Activated naive CD4-positive, alpha-beta T cell treated with anti-CD3 and anti-CD28 coated beads, Interleukin-2, amount 50 U/mL, for 24 hours (primary cell): ENCODE data around the gene POLR2L.

Experiments
- H3K27ac Mint-ChIP-seq: one replicate; pipeline ENCODE4 v1.8.0; 2021; ENCODE audit warnings: mild to moderate bottlenecking, mixed read lengths
- H3K27me3 Mint-ChIP-seq: one replicate; pipeline ENCODE4 v1.8.0; 2021; ENCODE audit warnings: mixed read lengths
- H3K36me3 Mint-ChIP-seq: one replicate; pipeline ENCODE4 v1.8.0; 2021; ENCODE audit warnings: mixed read lengths
- H3K4me1 Mint-ChIP-seq: one replicate; pipeline ENCODE4 v1.8.0; 2021; ENCODE audit warnings: mixed read lengths
- H3K4me3 Mint-ChIP-seq: one replicate; pipeline ENCODE4 v1.8.0; 2021; ENCODE audit warnings: mild to moderate bottlenecking, mixed read lengths
- H3K9me3 Mint-ChIP-seq: one replicate; pipeline ENCODE4 v1.8.0; 2021; ENCODE audit warnings: mixed read lengths

The POLR2L gene

DNA sequence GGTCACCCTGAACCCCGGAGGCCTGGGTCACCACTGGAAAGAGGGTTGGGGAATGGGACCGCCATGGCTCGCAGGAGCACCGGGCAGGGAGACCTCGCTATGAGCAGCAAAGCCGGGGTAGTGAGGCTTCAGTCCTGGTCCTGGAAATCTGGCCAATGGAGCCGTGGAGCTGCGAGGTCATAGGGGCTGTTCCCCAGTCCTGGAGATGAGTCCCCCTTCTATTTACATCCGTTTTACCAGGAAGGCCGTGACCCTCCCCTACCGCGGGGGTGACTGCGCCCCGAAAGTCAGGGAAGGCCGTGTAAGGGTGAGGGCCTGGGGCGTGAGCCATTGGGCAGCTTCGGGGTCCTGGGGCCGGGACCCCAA lies 37.7 kb downstream of the POLR2L start:
- Mint-ChIP-seq H3K36me3 (no peaks in the 10 kb centered on the region), H3K27me3 (no peaks in the 10 kb centered on the region), H3K4me3 (peak overlapping the region; percentile 82), H3K27ac (peak overlapping the region; percentile 35), H3K4me1 (peaks cover 16% of the 10 kb centered on the region), H3K9me3 (no peaks in the 10 kb centered on the region)

DNA sequence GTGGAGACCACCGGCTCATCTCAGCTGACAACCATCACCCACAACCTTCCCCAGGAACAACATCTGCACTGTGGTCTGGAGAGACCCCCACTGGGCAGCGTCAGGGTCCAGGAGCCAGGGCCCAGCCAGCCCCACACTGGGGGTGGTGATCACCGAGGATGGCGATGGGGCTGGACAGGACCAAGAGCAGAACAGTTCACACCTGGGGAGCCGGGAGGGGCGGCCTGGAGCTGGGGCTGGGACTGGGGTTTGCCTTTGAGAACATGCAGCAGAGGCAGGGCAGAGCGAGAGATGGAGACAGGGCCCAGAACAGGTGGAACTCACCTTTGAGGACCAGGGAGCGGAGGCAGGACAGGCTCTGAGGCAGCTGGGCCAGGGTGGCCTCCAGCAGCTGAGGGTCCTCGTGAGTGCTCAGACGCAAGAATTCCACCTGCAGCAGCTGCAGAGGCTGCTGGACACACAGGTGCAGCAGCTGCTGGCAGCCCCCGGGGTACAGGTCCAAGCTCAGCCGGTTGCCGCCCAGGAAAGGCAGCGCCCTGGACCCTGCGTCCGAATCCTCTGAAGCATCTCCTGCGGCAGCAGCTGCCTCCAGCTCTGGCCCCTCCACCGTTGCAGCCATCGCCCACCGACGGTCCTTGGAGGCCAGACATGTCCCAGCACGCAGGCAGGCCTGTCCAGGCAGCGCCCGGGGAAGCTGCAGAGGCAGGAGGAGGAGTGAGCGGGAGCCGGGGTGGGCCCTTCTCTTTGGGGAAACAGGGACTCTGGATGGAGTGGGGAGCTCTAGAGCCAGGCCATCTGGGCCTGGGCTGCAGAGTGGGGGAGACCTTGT lies 38.3 kb downstream of the POLR2L start:
- Mint-ChIP-seq H3K27me3 (no peaks in the 10 kb centered on the region), H3K4me1 (peaks cover 14% of the 10 kb centered on the region), H3K27ac (peak overlapping the region; percentile 35), H3K9me3 (no peaks in the 10 kb centered on the region), H3K36me3 (no peaks in the 10 kb centered on the region), H3K4me3 (peak overlapping the region; percentile 82)

GRCh38 chr11:803467-803742 lies 38.9 kb downstream of the POLR2L start:
- H3K9me3 Mint-ChIP-seq = no peaks in the 10 kb centered on the region
- peaks cover 10% of the 10 kb centered on the region for H3K4me1 Mint-ChIP-seq
- H3K27ac Mint-ChIP-seq = no peak overlapping the region
- H3K4me3 Mint-ChIP-seq = peak overlapping the region; percentile 64
- no peaks in the 10 kb centered on the region for H3K36me3 Mint-ChIP-seq
- H3K27me3 Mint-ChIP-seq = no peaks in the 10 kb centered on the region

DNA sequence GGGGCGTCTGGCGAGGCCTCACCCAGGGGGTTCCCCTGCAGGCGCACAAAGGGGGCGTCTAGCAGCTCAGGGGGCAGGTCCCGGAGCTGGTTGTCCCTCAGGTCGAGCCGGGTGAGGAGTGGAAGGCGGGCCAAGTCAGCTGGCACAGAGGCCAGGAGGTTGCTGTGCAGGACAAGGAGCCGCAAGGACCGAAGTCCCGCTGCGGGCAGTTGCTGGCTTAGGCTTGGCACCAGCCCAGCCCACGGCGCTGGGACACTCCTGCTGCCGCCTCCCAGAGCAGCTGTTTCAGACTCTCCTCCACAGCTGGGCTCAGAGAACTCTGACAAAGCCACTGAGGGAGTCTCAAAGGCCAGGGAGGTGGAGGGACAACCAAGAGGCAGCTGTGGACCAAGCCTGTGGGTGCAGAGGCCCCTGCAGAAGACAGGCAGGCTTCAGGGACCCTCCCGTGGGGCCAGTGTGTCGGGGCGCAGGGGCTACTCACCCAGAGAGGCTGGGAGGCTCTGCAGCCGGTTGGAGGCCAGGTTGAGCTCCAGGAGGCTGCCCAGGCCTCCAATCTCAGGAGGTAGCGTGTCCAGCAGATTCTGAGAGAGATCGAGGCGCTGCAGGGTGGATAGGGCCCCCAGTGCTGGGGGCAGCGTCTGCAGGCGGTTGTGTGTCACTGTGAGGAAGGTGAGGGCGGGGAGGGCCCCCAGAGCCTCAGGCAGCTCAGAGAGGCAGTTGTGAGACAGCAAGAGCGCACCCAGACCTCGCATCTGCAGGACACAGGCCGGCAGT lies 39.4 kb downstream of the POLR2L start:
- no peaks in the 10 kb centered on the region for H3K36me3 Mint-ChIP-seq
- peaks cover 8% of the 10 kb centered on the region for H3K4me1 Mint-ChIP-seq
- H3K4me3 Mint-ChIP-seq = peak overlapping the region; percentile 64
- no peak overlapping the region for H3K27ac Mint-ChIP-seq
- H3K27me3 Mint-ChIP-seq = no peaks in the 10 kb centered on the region
- no peaks in the 10 kb centered on the region for H3K9me3 Mint-ChIP-seq

- H3K36me3 Mint-ChIP-seq = no peaks in the 10 kb centered on the region
- H3K27me3 Mint-ChIP-seq = no peaks in the 10 kb centered on the region
- H3K4me1 Mint-ChIP-seq = peaks cover 5% of the 10 kb centered on the region
- H3K9me3 Mint-ChIP-seq = no peaks in the 10 kb centered on the region
- H3K4me3 Mint-ChIP-seq = no peak overlapping the region
- no peak overlapping the region for H3K27ac Mint-ChIP-seq
Measured at GRCh38 chr11:802018-802617, 40.2 kb downstream of the POLR2L start.

DNA sequence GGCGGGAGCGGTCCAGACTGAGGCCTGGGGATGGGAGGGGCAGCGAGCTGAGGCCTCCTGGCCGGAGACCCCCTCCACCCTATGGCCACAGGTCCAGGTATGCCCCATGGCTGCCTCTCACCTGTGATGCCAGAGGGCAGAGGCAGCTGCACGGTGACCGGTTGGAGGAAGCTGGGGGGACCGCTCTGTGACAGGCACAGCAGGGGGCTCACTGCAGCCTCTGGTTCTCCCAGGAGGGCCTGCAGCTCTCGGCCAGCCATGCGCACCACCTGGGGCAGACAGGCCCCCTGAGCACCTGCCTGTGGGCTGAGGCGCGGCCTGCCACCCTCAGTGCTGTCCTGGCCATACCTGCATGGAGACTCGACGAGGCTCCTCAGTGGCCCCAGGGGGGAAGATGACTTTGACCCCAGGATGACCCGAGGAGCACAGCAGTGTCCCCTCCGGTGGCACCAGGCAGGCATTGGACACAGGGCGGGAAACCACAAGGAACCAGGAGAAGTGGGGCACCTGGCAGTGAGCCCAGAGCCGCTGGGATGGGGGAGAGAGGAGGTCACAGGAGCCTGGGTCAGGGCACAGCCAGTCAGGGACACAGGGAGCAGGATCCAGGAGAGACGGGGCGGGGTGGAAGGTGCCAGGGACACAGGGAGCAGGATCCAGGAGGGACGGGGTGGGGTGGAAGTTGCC lies 41.1 kb downstream of the POLR2L start:
- H3K4me1 Mint-ChIP-seq = peaks cover 7% of the 10 kb centered on the region
- no peak overlapping the region for H3K27ac Mint-ChIP-seq
- no peaks in the 10 kb centered on the region for H3K9me3 Mint-ChIP-seq
- H3K27me3 Mint-ChIP-seq = no peaks in the 10 kb centered on the region
- H3K36me3 Mint-ChIP-seq = no peaks in the 10 kb centered on the region
- no peak overlapping the region for H3K4me3 Mint-ChIP-seq

- Mint-ChIP-seq H3K36me3 (no peaks in the 10 kb centered on the region), H3K4me1 (peaks cover 11% of the 10 kb centered on the region), H3K27ac (no peak overlapping the region), H3K27me3 (no peaks in the 10 kb centered on the region), H3K4me3 (no peak overlapping the region), H3K9me3 (no peaks in the 10 kb centered on the region)
Measured at GRCh38 chr11:800473-800872, 41.9 kb downstream of the POLR2L start.

GRCh38 chr11:799641-800316 lies 42.5 kb downstream of the POLR2L start:
- Mint-ChIP-seq H3K4me3 (no peak overlapping the region), H3K4me1 (peaks cover 11% of the 10 kb centered on the region), H3K36me3 (no peaks in the 10 kb centered on the region), H3K9me3 (no peaks in the 10 kb centered on the region), H3K27ac (no peak overlapping the region), H3K27me3 (no peaks in the 10 kb centered on the region)

DNA sequence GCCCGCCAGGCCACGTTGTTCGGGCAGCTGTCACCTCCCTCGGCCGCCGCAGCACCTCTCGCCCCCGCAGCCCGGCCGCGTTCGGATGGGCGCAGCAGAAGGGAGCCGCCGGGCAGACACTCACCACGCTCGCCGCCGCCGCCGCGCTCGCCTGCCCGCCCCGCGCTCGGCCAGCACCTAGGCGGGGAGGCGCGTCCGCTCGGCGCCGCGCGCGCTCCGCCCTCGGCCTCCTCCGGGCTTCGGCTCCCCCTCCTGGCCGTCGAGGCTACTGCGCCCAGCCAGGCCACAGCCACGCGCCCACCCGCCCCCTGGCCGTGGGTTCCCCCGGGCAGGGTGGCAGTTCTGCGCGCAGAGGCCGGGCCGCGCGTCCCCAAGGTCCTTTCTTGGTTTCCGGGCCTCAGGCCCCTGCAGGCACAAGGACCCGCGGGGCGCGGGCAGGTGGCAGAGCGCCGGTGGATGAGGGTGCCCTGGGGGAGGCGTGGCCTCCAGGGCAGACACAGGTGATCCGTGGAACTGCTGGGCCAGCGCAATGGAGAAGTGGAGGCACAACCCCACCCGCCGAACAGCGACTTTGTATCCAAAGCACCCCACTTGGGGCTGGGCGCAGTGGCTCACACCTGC lies 44.1 kb downstream of the POLR2L start, which contains the start of gene SLC25A22:
Gene SLC25A22, minus strand, starts transcription at position 189 of the 621 bp plus-strand sequence. CDS start 3,275 bp downstream, outside the sequence.
- Mint-ChIP-seq H3K27ac (peak within 1 kb of the TSS; percentile 81), H3K4me1 (peaks cover 7% of the 10 kb centered on the region), H3K9me3 (no peaks in the 10 kb centered on the region), H3K4me3 (peak within 1 kb of the TSS; percentile 90), H3K27me3 (no peaks in the 10 kb centered on the region), H3K36me3 (no peaks in the 10 kb centered on the region)

DNA sequence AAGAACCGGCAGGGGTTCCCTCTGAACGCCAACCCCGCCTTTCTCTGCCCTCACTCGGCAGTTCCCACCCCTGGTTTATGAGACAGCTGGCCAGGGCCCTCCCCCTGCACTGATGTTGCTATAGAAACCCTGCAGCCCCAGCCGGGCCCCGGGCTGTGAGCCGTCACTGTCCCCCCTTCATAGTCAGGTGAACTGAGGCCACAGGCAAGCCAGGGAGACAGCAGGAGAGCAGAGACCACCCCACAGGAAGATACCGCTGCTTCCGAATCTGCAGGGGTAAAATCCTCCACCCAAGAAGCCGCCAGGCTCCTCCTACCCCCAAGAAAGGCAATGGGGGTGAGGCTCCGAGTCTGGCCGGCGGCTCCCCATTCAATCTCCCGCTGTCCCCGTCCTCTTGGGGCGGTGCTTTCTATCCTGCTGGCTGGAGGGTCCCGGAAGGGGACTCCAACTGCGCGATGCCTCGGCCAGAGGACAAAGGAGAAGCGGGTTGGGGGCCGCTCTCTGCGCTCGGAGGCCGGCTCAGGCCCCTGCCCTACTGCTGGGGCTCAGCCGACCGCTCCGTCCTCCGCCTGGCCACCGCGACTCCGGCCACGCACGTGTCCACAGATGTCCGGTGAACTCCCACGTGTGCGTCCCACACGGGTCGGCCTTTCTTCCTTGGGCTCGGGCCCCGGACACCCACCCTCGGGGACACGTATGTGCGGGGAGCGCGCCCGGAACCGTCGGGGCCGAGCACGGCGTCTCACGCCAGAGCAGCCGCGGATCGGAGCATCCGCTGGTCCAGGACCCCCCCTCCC lies 44.8 kb downstream of the POLR2L start:
- H3K4me1 Mint-ChIP-seq = peaks cover 7% of the 10 kb centered on the region
- H3K36me3 Mint-ChIP-seq = no peaks in the 10 kb centered on the region
- H3K9me3 Mint-ChIP-seq = no peaks in the 10 kb centered on the region
- peak overlapping the region; percentile 90 for H3K4me3 Mint-ChIP-seq
- H3K27me3 Mint-ChIP-seq = no peaks in the 10 kb centered on the region
- H3K27ac Mint-ChIP-seq = peak overlapping the region; percentile 81

DNA sequence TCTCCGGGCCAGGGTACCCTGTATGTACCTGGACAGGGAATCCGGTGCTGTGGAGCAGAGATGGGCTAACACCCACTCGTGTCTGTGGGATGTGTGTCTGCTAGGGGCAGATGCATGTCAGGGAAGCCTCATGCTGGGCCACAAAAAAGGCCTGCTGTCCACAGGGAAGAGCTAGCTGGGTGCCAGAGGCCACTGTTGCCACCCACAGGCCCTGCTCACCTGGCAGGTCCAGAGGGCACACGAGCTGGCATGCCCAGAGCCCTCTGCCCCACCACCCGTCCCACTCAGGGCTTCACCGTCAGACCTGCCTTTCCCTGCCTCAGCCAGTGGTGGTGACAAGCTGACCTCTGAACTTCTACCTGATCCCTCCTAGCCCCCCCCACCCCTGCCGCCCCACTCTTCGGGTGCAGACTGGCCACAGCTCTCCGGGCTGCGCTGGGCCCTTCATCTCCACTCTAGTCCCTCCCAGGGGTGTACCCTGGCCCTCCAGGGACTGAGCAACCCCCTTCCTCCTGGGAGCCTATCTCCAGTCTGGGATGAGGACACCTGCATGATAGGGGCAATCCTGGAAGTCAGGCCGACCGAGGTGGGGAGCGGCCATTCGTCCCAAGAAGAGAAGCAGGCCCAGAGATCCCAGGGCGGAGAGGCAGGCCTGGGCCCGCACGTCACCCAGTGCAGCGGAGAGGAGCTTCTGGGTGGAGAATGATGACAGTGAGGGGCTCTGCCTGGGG lies 45.6 kb downstream of the POLR2L start:
- Mint-ChIP-seq H3K27ac (peak overlapping the region; percentile 68), H3K27me3 (no peaks in the 10 kb centered on the region), H3K4me3 (peak overlapping the region; percentile 90), H3K4me1 (peaks cover 7% of the 10 kb centered on the region), H3K9me3 (no peaks in the 10 kb centered on the region), H3K36me3 (no peaks in the 10 kb centered on the region)

DNA sequence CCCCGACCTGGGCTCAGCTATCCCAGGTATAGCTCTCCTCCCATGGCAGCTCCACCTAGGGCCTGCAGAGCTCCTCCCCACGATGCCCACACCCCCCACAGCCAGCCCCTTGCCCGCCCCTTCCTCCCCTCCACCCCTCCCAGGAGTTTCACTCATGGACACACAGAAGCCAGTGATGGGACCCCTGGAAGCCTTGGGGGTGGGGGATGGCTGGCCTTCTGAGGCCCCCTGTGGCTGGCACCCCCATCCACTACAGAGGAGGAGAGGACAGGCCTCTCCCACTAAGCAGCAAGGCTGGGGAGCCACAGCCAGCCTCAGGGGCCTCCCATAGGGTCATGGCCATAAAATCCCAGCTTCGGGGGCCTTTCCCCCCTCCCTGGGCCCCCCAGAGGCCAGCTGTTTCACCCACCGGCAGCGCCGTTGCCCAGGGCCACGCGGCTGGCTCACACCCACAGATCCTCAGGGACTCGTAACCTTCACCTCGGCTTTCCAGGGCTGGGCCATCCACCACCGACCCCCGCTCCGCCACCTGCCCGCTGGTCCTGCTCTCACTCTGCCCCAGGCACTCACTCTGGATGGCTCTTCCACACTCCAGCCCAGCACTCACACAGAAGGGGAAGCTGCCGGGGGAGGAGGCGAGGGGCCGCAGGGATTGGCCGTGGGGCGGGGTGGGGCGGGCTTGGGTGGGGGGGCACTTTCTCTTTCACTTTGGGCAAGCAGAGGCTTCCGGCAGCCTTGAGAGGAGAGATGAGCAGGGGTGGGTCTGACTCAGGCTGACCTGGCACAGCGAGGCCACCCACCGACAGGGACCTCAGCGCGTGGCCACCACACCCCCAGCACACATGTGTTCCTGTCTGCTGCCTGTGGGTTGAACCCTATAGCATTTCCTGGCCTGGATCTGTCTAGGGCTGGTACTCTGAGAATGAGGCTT lies 46.4 kb downstream of the POLR2L start:
- Mint-ChIP-seq H3K9me3 (no peaks in the 10 kb centered on the region), H3K27me3 (no peaks in the 10 kb centered on the region), H3K36me3 (no peaks in the 10 kb centered on the region), H3K27ac (peak overlapping the region; percentile 68), H3K4me3 (peak overlapping the region; percentile 90), H3K4me1 (peaks cover 7% of the 10 kb centered on the region)
